ENCODE results near the gene SBNO1.
A peak's percentile ranks its signal among the peaks of the same experiment; 100 is the strongest.
"Not testable (repeated sequence)": the region's sequence is repeated elsewhere in the genome, so short reads cannot be mapped to it uniquely, and the experiment has no call there.

SBNO1 gene

GRCh38 chr12:123364532-123365024, at the start of gene SBNO1:
TSS of gene SBNO1 (minus strand) at chr12:123364847. CDS start at chr12:123350441, 14,406 bp downstream.
- DNase-seq: peak; percentile 88

DNA sequence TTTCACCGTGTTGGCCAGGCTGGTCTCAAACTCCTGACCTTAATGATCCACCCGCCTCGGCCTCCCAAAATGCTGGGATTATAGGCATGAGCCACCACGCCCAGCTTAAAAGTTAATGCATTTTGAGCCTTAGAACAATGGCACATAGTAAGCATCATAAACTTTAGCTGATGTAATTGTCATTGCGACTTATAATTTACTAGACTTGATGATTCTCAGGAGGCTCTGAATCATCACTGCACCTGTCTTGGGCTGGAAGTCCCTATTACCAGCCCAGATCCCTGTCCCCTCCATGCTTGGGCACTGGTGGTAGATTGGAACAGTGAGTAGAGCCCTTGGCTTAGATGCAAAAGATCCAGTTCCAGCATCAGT, 45.4 kb upstream of the SBNO1 start:
- DNase-seq: no peak

GRCh38 chr12:123409284-123410040, 44.8 kb upstream of the SBNO1 start:
- DNase-seq: not testable (repeated sequence)

DNA sequence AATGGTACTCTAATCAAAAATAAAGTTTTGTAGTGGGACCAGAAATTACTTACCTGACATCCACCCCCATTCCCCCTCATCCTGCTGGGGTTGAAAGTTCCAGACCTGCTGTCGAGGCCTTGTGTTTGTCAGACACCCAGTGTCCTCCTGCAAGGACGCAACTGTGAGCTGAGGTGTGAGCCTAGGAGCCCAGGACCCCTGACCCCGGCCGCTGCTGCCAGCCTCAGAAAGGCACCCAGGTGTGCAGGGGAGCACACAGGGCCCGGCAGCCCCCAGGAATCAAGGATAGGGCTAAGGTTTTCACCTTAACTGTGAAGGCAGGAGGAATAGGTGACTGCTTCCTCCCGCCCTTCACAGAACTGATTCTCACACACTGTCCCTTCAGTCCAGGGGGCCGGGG, 44.0 kb upstream of the SBNO1 start:
- not testable (repeated sequence) for DNase-seq

- not testable (repeated sequence) for DNase-seq
Observed at GRCh38 chr12:123407934-123408333, 43.3 kb upstream of the SBNO1 start.

DNA sequence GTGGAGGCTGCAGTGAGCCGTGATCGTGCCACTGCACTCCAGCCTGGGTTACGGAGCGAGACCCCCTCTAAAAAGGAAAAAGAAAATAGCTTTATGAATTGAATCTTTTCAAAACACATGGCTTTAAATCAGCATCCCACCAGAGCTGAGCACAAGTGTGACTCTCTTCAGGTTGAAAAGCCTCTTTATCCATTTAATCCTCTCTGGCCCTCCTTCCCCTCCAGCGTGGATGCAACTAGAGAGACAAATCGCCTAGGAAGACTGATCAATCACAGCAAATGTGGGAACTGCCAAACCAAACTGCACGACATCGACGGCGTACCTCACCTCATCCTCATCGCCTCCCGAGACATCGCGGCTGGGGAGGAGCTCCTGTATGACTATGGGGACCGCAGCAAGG, 42.6 kb upstream of the SBNO1 start:
- DNase-seq: not testable (repeated sequence)

DNA sequence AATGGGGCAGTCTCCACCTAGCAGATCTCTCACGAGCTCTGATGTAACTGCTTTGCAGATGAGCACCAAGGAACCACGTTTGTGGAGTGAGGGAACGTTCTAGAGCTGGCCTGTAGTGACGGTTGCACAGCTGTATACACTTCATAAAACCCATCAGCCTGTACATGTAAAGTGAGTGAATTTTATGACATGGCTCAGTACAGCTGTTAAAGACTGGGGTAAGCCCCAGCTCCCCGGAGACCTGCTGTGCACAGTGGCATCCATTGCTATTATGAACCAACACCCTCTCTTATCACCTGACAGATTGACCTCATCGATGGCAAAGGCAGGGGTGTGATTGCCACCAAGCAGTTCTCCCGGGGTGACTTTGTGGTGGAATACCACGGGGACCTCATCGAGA, 39.9 kb upstream of the SBNO1 start:
- no peak for DNase-seq

- DNase-seq: no peak
Observed at GRCh38 chr12:123401753-123402683, 37.4 kb upstream of the SBNO1 start.

- no peak for DNase-seq
Observed at GRCh38 chr12:123399255-123399617, 34.6 kb upstream of the SBNO1 start.

DNA sequence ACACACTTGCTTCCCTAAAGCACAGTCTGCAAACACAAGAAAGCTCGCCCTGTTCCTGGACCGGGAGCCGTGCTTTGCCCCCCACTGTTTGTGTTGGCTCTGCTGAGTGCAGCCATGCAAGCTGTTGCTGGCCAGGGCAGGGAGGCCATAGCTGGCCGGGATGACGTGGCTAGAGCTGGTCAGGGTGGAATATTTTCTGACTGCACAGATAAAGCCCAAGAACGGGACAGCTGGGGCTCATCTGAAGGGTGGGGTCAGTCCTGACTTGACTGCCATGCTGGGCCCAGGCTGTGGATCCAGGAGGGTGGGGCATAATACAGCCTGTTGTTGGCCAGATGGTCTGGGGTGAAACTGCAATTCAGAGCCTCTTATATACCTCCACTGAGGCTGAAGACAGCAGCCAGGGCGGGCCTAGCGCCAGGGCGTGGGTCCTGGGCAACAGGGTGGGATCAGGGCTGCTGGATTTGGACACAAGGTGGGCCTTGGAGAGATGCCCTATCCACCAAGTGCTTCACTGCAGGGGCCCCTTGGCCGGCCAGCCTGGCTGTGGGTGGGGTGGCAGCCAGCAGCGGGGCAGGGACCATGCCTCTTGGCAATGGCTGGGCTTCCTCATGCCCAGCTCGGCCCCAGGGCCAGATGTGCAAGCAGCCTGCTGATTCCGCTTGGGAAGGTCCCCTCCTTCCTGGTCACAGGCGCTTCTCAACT, 34.1 kb upstream of the SBNO1 start:
- peak; percentile 71 for DNase-seq

- no peak for DNase-seq
Observed at GRCh38 chr12:123398177-123398549, 33.5 kb upstream of the SBNO1 start.

- no peak for DNase-seq
Observed at GRCh38 chr12:123397400-123397799, 32.8 kb upstream of the SBNO1 start.

DNA sequence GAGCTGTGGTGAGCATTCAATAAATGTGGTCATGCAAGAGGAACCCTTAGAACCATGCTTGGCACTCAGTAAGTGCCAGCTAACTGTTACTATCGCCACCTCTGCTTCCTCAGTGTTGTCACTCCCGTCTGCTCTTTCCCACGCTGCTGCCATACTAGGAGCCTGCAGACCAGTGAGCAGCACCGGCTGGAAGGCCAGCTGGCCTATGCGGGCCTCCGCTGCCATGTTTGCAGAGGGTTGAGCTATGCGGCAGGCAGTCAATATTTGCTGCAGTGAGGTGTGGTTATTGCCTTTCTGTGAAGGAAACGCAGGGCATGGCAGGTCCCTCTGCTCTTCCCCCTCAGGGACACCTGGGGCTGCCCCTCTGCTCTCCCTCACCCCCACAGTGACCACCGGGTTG, 32.3 kb upstream of the SBNO1 start:
- no peak for DNase-seq

GRCh38 chr12:123396543-123396942, 31.9 kb upstream of the SBNO1 start:
- DNase-seq: no peak

DNA sequence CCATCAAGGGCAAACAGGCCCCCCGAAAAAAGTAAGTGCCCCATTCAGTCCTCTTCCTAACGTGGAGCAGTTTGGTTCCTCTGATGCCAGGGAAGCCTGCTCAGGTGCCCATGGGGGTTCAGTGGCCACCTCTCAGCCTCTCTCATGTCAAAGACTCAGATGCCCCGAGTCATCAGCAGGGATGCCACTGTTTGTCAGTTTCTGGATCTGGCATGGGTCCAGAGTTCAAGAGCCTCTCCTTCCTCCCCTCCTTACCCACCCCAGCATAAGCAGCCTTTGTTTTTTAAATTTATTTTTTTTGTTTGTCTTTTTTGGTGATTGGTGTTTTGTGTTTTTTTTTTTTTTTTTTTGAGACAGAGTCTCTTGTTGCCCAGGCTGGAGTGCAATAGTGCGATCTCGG, 30.6 kb upstream of the SBNO1 start:
- no peak for DNase-seq

DNA sequence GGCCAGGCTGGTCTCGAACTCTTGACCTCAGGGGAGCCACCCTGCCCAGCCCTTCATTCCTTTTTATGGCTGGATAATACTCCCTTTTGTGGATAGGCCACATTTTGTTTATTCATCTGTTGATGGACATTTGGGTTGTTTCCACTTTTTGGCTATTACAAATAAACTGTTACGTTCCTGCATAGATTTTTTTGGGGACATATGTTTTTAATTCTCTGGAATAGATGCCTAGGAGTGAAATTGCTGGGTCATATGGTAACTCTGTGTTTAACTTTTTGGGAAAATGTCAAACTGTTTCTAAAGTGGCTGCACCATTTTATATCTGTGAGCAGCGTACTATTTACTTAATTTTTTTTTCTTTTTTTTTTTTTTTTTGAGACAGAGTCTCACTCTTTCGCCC, 29.1 kb upstream of the SBNO1 start:
- no peak for DNase-seq

- no peak for DNase-seq
Observed at GRCh38 chr12:123391546-123392343, 27.1 kb upstream of the SBNO1 start.

GRCh38 chr12:123390498-123391426, 26.1 kb upstream of the SBNO1 start:
- DNase-seq: no peak

- no peak for DNase-seq
Observed at GRCh38 chr12:123389560-123390351, 25.1 kb upstream of the SBNO1 start.

DNA sequence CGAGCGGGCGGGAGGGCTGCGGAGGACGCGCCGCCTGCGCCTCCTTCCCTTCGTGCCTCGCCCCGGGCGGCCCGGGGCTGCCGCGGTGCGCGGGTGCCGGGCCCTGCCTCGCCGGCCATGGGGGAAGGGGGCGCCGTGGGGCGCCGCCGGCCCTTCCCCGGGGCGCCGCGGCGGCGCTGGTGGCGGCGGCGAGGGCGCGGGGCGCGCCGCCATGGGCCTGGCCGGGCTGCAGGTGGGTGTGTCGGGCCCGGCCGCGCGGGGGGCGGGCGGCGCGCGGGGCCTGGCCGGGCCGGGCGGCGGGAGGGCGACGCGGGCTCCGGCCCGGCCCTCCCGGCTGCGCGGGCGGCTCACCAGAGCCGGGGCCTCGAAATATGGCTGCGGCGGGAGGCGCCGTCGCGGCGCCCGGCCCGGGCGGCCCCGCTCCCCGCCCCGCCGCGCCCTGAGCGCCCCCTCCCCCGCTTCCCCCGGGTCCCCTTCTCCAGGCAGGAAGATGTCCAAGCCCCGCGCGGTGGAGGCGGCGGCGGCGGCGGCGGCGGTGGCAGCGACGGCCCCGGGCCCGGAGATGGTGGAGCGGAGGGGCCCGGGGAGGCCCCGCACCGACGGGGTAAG, 24.4 kb upstream of the SBNO1 start:
- no peak for DNase-seq
